ENCODE measurements around the gene LTB4R. TPM values are rescaled to one million over a fixed set of nuclear protein-coding genes. Genes with fewer than 3 reads are reported as not detected.

Gene LTB4R
- total and polyA plus RNA-seq, 2 donors from 2014 or later = 4.6 to 9.3 TPM

- peak overlapping the region in 2 of 3 donors; percentile 18 to 49 for H3K4me3 ChIP-seq (ENCODE audit: low read length in 3 of 3)
- no peaks in the 10 kb centered on the region for H3K27me3 ChIP-seq (ENCODE audit: control insufficient read depth, insufficient read depth, low read length)
- TF ChIP-seq CTCF (IDR thresholded peaks at IDR 0.05; ENCODE audit: borderline replicate concordance, extremely low read depth, insufficient read depth) = no peak
- H3K9me3 ChIP-seq (ENCODE audit: control insufficient read depth in 2 of 3, insufficient read depth in 1 of 3, low read length in 3 of 3) = no peaks in the 10 kb centered on the region
- FAIRE-seq (no peak), DNase-seq (no peak)
- H3K9ac ChIP-seq (ENCODE audit: low read length in 3 of 3) = peak overlapping the region in 1 of 3 donors; percentile 17
- peaks cover 0 to 44% (median 38%) of the 10 kb centered on the region in 3 donors for H3K4me1 ChIP-seq (ENCODE audit: control insufficient read depth in 2 of 3, insufficient read depth in 2 of 3, low read depth in 1 of 3, low read length in 3 of 3)
- intact Hi-C loops (cut with DNase I) = no loop called here
- peak overlapping the region; percentile 68 to 72 for H3K27ac ChIP-seq (ENCODE audit: low read depth in 2 of 2, low read length in 2 of 2)
- H3K36me3 ChIP-seq (ENCODE audit: control insufficient read depth in 2 of 3, insufficient read depth in 3 of 3, low read length in 3 of 3) = peaks cover under 1 to 17% (median 9%) of the 10 kb centered on the region in 3 donors
Observed at GRCh38 chr14:24310265-24310645, 1.0 kb upstream of the LTB4R start.

GRCh38 chr14:24311837-24312615 is 724 bp downstream of the LTB4R start:
- Histone ChIP-seq H3K4me3 (ENCODE audit: low read length in 3 of 3) (peak overlapping the region in 1 of 3 donors; percentile 49), H3K27me3 (ENCODE audit: control insufficient read depth, insufficient read depth, low read length) (peaks cover 6% of the 10 kb centered on the region), H3K36me3 (ENCODE audit: control insufficient read depth in 2 of 3, insufficient read depth in 3 of 3, low read length in 3 of 3) (no peaks in the 10 kb centered on the region), H3K9me3 (ENCODE audit: control insufficient read depth in 2 of 3, insufficient read depth in 1 of 3, low read length in 3 of 3) (no peaks in the 10 kb centered on the region), H3K4me1 (ENCODE audit: control insufficient read depth in 2 of 3, insufficient read depth in 2 of 3, low read depth in 1 of 3, low read length in 3 of 3) (peaks cover 0 to 46% (median 38%) of the 10 kb centered on the region in 3 donors), H3K27ac (ENCODE audit: low read depth in 2 of 2, low read length in 2 of 2) (peak overlapping the region; percentile 63 to 72), H3K9ac (ENCODE audit: low read length in 3 of 3) (peak overlapping the region in 1 of 3 donors; percentile 30)
- intact Hi-C loops (cut with DNase I) = no loop called here
- DNase-seq = no peak
- no peak for FAIRE-seq
- no peak for TF ChIP-seq CTCF (IDR thresholded peaks at IDR 0.05; ENCODE audit: borderline replicate concordance, extremely low read depth, insufficient read depth)

GRCh38 chr14:24312736-24313507 is 1.6 kb downstream of the LTB4R start:
- Histone ChIP-seq H3K9ac (ENCODE audit: low read length in 3 of 3) (peak overlapping the region in 1 of 3 donors; percentile 30), H3K27ac (ENCODE audit: low read depth in 2 of 2, low read length in 2 of 2) (peak overlapping the region; percentile 16 to 63), H3K4me3 (ENCODE audit: low read length in 3 of 3) (no peak overlapping the region), H3K36me3 (ENCODE audit: control insufficient read depth in 2 of 3, insufficient read depth in 3 of 3, low read length in 3 of 3) (no peaks in the 10 kb centered on the region), H3K27me3 (ENCODE audit: control insufficient read depth, insufficient read depth, low read length) (peaks cover 9% of the 10 kb centered on the region), H3K9me3 (ENCODE audit: control insufficient read depth in 2 of 3, insufficient read depth in 1 of 3, low read length in 3 of 3) (no peaks in the 10 kb centered on the region), H3K4me1 (ENCODE audit: control insufficient read depth in 2 of 3, insufficient read depth in 2 of 3, low read depth in 1 of 3, low read length in 3 of 3) (peaks cover 0 to 43% (median 31%) of the 10 kb centered on the region in 3 donors)
- DNase-seq (no peak), FAIRE-seq (no peak)
- no peak for TF ChIP-seq CTCF (IDR thresholded peaks at IDR 0.05; ENCODE audit: borderline replicate concordance, extremely low read depth, insufficient read depth)
- intact Hi-C loops (cut with DNase I) = no loop called here
